ENCODE measurements around the gene TRHDE.

DNA sequence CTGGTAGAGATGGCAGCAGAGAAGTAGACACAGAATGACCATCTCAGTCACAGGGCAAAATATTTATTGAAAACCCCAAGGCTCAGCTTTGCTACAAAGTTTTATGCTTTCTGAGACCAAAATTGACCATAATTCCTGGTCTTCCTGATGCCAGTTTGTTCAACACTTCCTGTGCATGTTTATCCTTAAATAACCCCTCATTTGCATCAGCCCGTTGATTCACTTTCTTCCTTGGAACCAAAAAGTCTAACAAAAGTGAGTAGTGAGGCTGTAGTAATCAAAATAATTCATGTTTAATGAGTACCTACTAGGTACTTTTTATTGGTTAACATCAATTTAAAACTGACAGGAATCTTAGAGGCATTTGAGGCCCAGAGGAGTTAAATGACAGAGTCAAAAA lies 51.7 kb downstream of the TRHDE start:
- no peak for TF ChIP-seq EZH2 (IDR thresholded peaks at IDR 0.05; ENCODE audit: low read length)
- TF ChIP-seq, protein P1, sequence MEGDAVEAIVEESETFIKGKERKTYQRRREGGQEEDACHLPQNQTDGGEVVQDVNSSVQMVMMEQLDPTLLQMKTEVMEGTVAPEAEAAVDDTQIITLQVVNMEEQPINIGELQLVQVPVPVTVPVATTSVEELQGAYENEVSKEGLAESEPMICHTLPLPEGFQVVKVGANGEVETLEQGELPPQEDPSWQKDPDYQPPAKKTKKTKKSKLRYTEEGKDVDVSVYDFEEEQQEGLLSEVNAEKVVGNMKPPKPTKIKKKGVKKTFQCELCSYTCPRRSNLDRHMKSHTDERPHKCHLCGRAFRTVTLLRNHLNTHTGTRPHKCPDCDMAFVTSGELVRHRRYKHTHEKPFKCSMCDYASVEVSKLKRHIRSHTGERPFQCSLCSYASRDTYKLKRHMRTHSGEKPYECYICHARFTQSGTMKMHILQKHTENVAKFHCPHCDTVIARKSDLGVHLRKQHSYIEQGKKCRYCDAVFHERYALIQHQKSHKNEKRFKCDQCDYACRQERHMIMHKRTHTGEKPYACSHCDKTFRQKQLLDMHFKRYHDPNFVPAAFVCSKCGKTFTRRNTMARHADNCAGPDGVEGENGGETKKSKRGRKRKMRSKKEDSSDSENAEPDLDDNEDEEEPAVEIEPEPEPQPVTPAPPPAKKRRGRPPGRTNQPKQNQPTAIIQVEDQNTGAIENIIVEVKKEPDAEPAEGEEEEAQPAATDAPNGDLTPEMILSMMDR (optimal IDR thresholded peaks at IDR 0.05 in 1 of 3, IDR thresholded peaks at IDR 0.05 in 1 of 3, conservative IDR thresholded peaks at IDR 0.05 in 1 of 3; ENCODE audit: extremely low read depth in 1 of 3, insufficient read depth in 2 of 3, low read length in 3 of 3), result no peak
